K562 (cell line): ENCODE data around the gene POLR1A. TPM values are rescaled to one million over a fixed set of nuclear protein-coding genes. Genes with fewer than 3 reads are reported as not detected.

ENCODE experiments used
- AFF1 ChIP-seq, 2 experiments: fragments of 450-650 bp; IDR thresholded peaks; 2 replicates each; pipeline ENCODE4 v1.6.1; 2018; ENCODE audit warnings: mild to moderate bottlenecking in 2 of 2, low read depth in 1 of 2; ENCODE audit not compliant: partially characterized antibody in 2 of 2
- ATF3 ChIP-seq, 2 experiments: fragments of 450-650 bp in 1 of 2; sonication (generic) in 1 of 2; formaldehyde crosslinking in 1 of 2; IDR thresholded peaks in 1 of 2; conservative IDR thresholded peaks in 1 of 2; 2 replicates each; pipeline versions ENCODE4 v1.6.1 to v1.8.1; 2016 to 2023; ENCODE audit warnings: mild to moderate bottlenecking in 2 of 2, moderate library complexity in 2 of 2, inconsistent platforms in 1 of 2, missing genetic modification reagents in 1 of 2
- CC2D1A ChIP-seq: fragments of 450-650 bp; IDR thresholded peaks from 2 replicates; pipeline ENCODE4 v1.6.1; 2017; ENCODE audit warnings: mild to moderate bottlenecking
- GMEB1 ChIP-seq: fragments of 250-450 bp; sonication (Bioruptor Pico); IDR thresholded peaks from 2 replicates; pipeline ENCODE4 v1.4.0; 2020; ENCODE audit warnings: mild to moderate bottlenecking
- MBD1 ChIP-seq: fragments of 250-450 bp; sonication (Bioruptor Pico); IDR thresholded peaks from 2 replicates; pipeline ENCODE4 v1.8.0; 2022; ENCODE audit warnings: inconsistent platforms
- NFE2 ChIP-seq: IDR thresholded peaks from 2 replicates; pipeline ENCODE4 v1.6.1; 2014; ENCODE audit warnings: antibody characterized with exemption, low read depth
- ZNF282 ChIP-seq: sonication (generic); formaldehyde crosslinking; IDR thresholded peaks from 2 replicates; pipeline ENCODE4 v1.8.1; 2023; ENCODE audit warnings: missing genetic modification reagents
- ZSCAN29 ChIP-seq: fragments of 450-650 bp; IDR thresholded peaks from 2 replicates; pipeline ENCODE4 v1.6.1; 2017
- polyA plus RNA-seq, 8 experiments: library from polyadenylated mRNA; depleted of rRNA in 4 of 8; stranded (reverse) in 5 of 8; unstranded in 3 of 8; fragments of >200 nt; fragmentation: Nextera tagmentation in 2 of 8; fragmentation: Illumina TruSeq in 1 of 8; extraction: Ambion mirVana in 2 of 8; extraction: Trizol in 1 of 8; gene quantifications; 2 replicates each; pipeline versions ENCODE4 v1.2.1 to v1.2.3, GENCODE V29; 2011 to 2014; ENCODE audit warnings: inconsistent platforms in 1 of 8, missing spikeins in 1 of 8
- total RNA-seq, 7 experiments: library from RNA; depleted of rRNA in 6 of 7; stranded (reverse); fragments of >200 nt in 6 of 7; fragmentation: Illumina TruSeq in 2 of 7; extraction: Trizol in 2 of 7; gene quantifications; 2 replicates each; pipeline versions ENCODE4 v1.2.1 to v1.2.3, GENCODE V29; 2011 to 2021; ENCODE audit warnings: low replicate concordance in 1 of 7

The POLR1A gene
- total and polyA plus RNA-seq, 9 of the 15 experiments (the other 6 are each of a cell fraction or from before 2014, with no cell fraction given): 3.0 to 72.1 (median 21.8) TPM

- TF ChIP-seq AFF1 (IDR thresholded peaks at IDR 0.05; ENCODE audit: low read depth in 1 of 2, partially characterized antibody in 2 of 2) (no peak), CC2D1A (no peak), ZNF282 (no peak), NFE2 (no peak), GMEB1 (CRISPR knock-in tag) (no peak), ATF3 (IDR thresholded peaks at IDR 0.05) (no peak), ATF3 (CRISPR knock-in tag; conservative IDR thresholded peaks at IDR 0.05) (no peak), ZSCAN29 (no peak), MBD1 (CRISPR knock-in tag) (no peak)
These were observed 34.8 kb downstream of the POLR1A start (continued) for GRCh38 chr2:86070868-86071267.
